NT2/D1 (cell line): Measurements from ENCODE around the gene OR2Z1.

Experiments used
- SUZ12 ChIP-seq: IDR thresholded peaks from 2 replicates; pipeline ENCODE4 v1.6.1; 2011; ENCODE audit not compliant: insufficient read length, insufficient read depth; ENCODE audit errors: extremely low read depth
- YY1 ChIP-seq: IDR thresholded peaks from 2 replicates; pipeline ENCODE4 v1.6.1; 2011; ENCODE audit not compliant: insufficient read length, insufficient read depth

DNA sequence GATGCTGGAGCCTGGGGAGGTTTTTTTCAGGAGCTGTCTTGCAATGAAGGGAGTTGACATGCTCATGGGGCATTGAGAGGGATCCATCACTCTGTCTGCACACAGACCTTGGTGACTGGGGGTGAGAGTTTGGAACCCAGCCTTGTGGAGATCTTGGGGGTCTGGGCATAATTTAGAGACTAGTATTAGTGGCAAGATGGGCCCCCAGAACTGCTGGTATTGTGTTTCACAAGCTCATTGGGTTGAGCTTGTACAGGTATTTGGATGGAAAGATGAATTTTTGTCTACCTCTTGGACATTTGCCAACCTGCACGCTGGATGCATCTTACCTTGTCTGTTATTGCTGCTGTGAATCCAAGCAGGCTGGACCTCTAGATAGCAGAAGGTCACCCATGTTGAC is at the start of gene OR2Z1:
- TF ChIP-seq SUZ12 = no peak
- TF ChIP-seq YY1 = no peak
